Breast epithelium (tissue), 4 donors: ENCODE measurements around the gene UNKL. TPM values are rescaled to one million over a fixed set of nuclear protein-coding genes. Genes with fewer than 3 reads are reported as not detected.
A peak's percentile ranks its signal among the peaks of the same experiment; 100 is the strongest.

Experiments used
- DNase-seq, 2 donors: peaks; one replicate each; pipeline ENCODE4 v3.0.0-alpha.2; 2019; ENCODE audit warnings: low spot score in 2 of 2
- H3K27ac ChIP-seq, 2 donors: fragments of 200-600 bp; sonication (generic) in 1 of 2; one replicate each; pipeline ENCODE4 v1.5.1; 2016 to 2019; ENCODE audit warnings: mild to moderate bottlenecking in 1 of 2
- H3K27me3 ChIP-seq, 2 donors: fragments of 200-600 bp; sonication (generic) in 1 of 2; one replicate each; pipeline versions ENCODE4 v1.5.1 to v1.6.0; 2017 to 2019; ENCODE audit warnings: control low read depth in 1 of 2, mild to moderate bottlenecking in 1 of 2
- H3K36me3 ChIP-seq: fragments of 200-600 bp; one replicate; pipeline ENCODE4 v1.5.1; 2019
- H3K4me1 ChIP-seq, 2 donors: fragments of 200-600 bp; sonication (generic); one replicate each; pipeline ENCODE4 v1.5.1; 2016 to 2019; ENCODE audit warnings: control low read depth in 1 of 2
- H3K4me3 ChIP-seq, 3 donors: fragments of 200-600 bp; sonication (generic); 1 replicate in 2 of 3; 2 replicates in 1 of 3; pipeline ENCODE4 v1.5.1; 2016 to 2019; ENCODE audit warnings: mild to moderate bottlenecking in 3 of 3, moderate library complexity in 2 of 3
- H3K9me3 ChIP-seq, 2 donors: fragments of 200-600 bp; sonication (generic) in 1 of 2; one replicate each; pipeline ENCODE4 v1.5.1; 2016 to 2019; ENCODE audit warnings: control low read depth in 1 of 2
- CTCF ChIP-seq, 3 donors: fragments of 450-650 bp; IDR thresholded peaks; one replicate each; pipeline ENCODE4 v1.5.1; 2016 to 2017; ENCODE audit warnings: antibody characterized with exemption in 3 of 3, mild to moderate bottlenecking in 3 of 3, moderate library complexity in 3 of 3
- POLR2A ChIP-seq: fragments of 450-650 bp; IDR thresholded peaks from one replicate; pipeline ENCODE4 v1.6.1; 2016; ENCODE audit warnings: antibody characterized with exemption, mild to moderate bottlenecking, moderate library complexity
- POLR2AphosphoS5 ChIP-seq, 3 donors: sonication (generic); formaldehyde crosslinking; IDR thresholded peaks; one replicate each; pipeline ENCODE4 v1.6.1; 2017; ENCODE audit warnings: antibody characterized with exemption in 3 of 3
- intact Hi-C: fragments of 100-400 bp; cut with DNase I; formaldehyde crosslinking; loops from one replicate; pipeline ENCODE4 v1.15.1; 2023; ENCODE audit warnings: low total_unique reads
- total RNA-seq, 3 donors: library from RNA; depleted of rRNA; stranded (reverse); fragments of >200 nt; gene quantifications; one replicate each; pipeline ENCODE4 v1.1.0, GENCODE V29; 2016

Gene UNKL
- total RNA-seq, 3 donors from 2014 or later, result 18.6 to 28.5 (median 27.5) TPM

- no peaks in the 10 kb centered on the region for H3K27me3 ChIP-seq
- peaks cover 4 to 6% of the 10 kb centered on the region in 2 donors for H3K4me1 ChIP-seq
- TF ChIP-seq CTCF (IDR thresholded peaks at IDR 0.05) (no peak), POLR2A (no peak), POLR2AphosphoS5 (IDR thresholded peaks at IDR 0.05) (no peak)
- peak overlapping the region; percentile 85 to 93 (median 91) for H3K4me3 ChIP-seq
- no peaks in the 10 kb centered on the region for H3K9me3 ChIP-seq
- H3K36me3 ChIP-seq, result no peaks in the 10 kb centered on the region
- peak overlapping the region; percentile 93 to 97 for H3K27ac ChIP-seq
- intact Hi-C loops, result no loop called here
- no peak for DNase-seq
These were observed 5.6 kb upstream of the UNKL start for GRCh38 chr16:1420111-1420539.

- no peak overlapping the region for H3K27ac ChIP-seq
- no peak overlapping the region for H3K4me3 ChIP-seq
- TF ChIP-seq POLR2AphosphoS5 (IDR thresholded peaks at IDR 0.05), result no peak
- TF ChIP-seq CTCF (IDR thresholded peaks at IDR 0.05), result no peak
- no peaks in the 10 kb centered on the region for H3K9me3 ChIP-seq
- no peaks in the 10 kb centered on the region for H3K36me3 ChIP-seq
- intact Hi-C loops, result loop anchor here (10.0 kb wide), 2 partner anchors 102 to 118 kb away; partner anchors contain the start of gene TMEM204
- DNase-seq, result no peak
- peaks cover 6 to 9% of the 10 kb centered on the region in 2 donors for H3K4me1 ChIP-seq
- H3K27me3 ChIP-seq, result no peaks in the 10 kb centered on the region
These were observed 2.0 kb upstream of the UNKL start for GRCh38 chr16:1416521-1416941.

DNA sequence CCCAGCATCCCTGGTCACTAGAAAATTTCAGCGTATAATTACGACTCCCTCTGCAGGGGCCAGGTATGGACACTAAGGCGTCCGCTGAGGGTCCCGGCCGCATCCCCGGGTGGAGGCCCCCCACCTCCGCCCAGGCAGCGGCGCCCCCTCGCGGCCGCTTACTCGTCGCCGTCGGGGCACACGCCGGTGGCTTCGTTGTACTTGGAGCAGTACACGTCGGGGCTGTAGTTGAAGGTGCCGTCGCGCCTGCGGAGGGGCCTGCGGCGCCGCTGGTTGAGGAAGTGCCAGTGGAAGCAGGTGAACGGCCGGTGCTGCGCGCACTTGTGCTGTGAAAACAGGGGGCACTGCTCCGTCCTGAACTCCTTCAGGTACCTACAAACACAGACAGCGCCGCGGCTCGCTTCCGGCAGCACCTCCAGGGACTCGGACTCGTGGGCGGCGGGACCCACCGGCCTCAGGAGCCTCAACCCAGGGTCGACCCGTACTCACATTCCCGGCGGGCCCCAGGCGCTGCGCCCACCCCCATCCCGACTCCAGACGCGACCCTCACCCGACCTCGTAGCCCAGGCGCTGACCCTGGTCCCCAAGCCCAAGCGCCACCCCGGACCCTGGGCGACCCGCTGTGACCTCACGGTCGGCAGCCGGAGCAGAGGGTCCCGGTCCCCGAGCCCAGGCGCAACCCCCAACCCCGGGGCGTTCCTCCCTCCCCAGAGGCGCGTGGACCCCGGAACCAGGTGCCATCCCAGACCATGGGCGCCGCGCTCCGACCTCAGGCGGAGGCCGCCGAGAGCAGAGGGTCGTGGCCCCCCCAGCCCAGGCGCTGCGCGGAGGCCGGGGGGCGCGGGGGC is 596 bp downstream of the UNKL start:
- no peaks in the 10 kb centered on the region for H3K36me3 ChIP-seq
- peak in 2 of 3 donors; percentile 42 to 44 for TF ChIP-seq CTCF (IDR thresholded peaks at IDR 0.05)
- TF ChIP-seq POLR2AphosphoS5 (IDR thresholded peaks at IDR 0.05), result no peak
- no peaks in the 10 kb centered on the region for H3K9me3 ChIP-seq
- H3K27ac ChIP-seq, result peak overlapping the region; percentile 88 to 96
- H3K4me1 ChIP-seq, result peaks cover under 1 to 5% of the 10 kb centered on the region in 2 donors
- intact Hi-C loops, result loop anchor here (10.0 kb wide), 2 partner anchors 99 to 121 kb away; partner anchors contain the start of gene TMEM204
- H3K4me3 ChIP-seq, result peak overlapping the region; percentile 81 to 99 (median 90)
- peak in 1 of 2 donors; percentile 65 for DNase-seq
- H3K27me3 ChIP-seq, result no peaks in the 10 kb centered on the region

DNA sequence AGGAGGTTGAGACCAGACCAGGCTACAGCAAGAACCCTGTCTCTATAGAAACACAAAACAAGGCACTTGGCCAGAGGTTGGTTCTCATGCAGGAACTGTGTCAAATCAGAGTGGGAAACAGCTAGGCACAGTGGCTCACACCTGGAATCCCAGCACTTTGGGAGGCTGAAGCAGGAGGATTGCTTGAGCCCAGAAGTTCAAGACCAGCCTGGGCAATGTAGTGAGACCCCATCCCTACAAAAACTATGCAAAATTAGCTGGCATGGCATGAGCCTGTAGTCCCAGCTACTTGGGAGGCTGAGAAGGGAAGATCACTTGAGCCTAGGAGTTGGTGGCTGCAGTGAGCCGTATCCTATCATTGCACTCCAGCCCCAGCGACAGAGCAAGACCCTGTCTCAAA is 1.7 kb downstream of the UNKL start:
- Histone ChIP-seq H3K36me3 (no peaks in the 10 kb centered on the region), H3K4me1 (peaks cover 5 to 6% of the 10 kb centered on the region in 2 donors), H3K9me3 (no peaks in the 10 kb centered on the region), H3K4me3 (peak overlapping the region in 1 of 3 donors; percentile 13), H3K27ac (no peak overlapping the region), H3K27me3 (no peaks in the 10 kb centered on the region)
- DNase-seq, result no peak
- intact Hi-C loops, result loop anchor here (10.0 kb wide), 2 partner anchors 98 to 122 kb away; partner anchors contain the start of gene TMEM204
- no peak for TF ChIP-seq POLR2AphosphoS5 (IDR thresholded peaks at IDR 0.05)

DNA sequence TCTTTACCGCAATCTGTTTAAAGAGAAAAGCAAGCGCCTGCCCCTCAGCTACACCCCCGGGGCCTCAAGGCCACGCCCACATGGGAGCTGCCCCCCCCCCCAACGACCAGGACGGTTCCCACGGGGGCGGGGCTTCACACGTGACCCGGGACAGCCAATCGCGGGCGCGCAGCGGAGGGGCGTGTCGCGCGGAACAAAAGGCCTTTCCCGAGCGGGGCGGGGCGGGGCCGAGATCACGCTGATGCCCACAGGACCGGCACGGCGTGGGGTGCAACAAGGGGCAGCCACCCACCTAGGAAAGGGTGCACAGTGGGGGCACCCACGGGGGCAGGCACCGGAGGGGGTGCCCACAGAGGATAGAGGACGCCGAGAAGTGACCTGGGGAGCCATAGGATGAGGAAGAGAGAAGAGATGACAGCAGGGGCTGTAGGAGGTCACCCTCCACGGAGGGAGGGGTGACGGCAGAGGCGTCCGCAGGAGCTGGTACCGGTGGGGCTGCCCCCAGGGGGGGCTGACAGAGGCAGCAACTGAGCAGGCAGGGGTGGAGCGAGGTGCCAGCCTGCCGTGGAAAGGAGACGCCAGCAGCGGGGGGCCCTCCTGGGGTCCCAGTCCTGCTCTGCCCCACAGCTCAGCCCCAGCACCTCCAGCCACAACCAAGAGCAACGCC is 6.2 kb downstream of the UNKL start:
- Histone ChIP-seq H3K36me3 (no peaks in the 10 kb centered on the region), H3K27me3 (no peaks in the 10 kb centered on the region), H3K4me3 (peak overlapping the region; percentile 40 to 63 (median 48)), H3K9me3 (no peaks in the 10 kb centered on the region), H3K27ac (peak overlapping the region; percentile 3 to 48), H3K4me1 (peaks cover under 1 to 6% of the 10 kb centered on the region in 2 donors)
- TF ChIP-seq POLR2A, result no peak
- TF ChIP-seq POLR2AphosphoS5 (IDR thresholded peaks at IDR 0.05), result peak in 2 of 3 donors; percentile 33 to 47
- peak; percentile 85 to 95 for DNase-seq
- intact Hi-C loops, result no loop called here
